Stimulated activated CD8-positive, alpha-beta memory T cell treated with anti-CD3 and anti-CD28 coated beads, Interleukin-15, amount 100 ng/mL, for 48 hours (primary cell): ENCODE measurements around the gene CASR.
A peak's percentile ranks its signal among the peaks of the same experiment; 100 is the strongest.
"Not testable (repeated sequence)": the region's sequence is repeated elsewhere in the genome, so short reads cannot be mapped to it uniquely, and the experiment has no call there.

ENCODE experiments used
- DNase-seq, 2 donors: peaks; one replicate each; pipeline ENCODE4 v3.0.0-alpha.2; 2020; ENCODE audit warnings: low read depth in 2 of 2

CASR gene, protein sequence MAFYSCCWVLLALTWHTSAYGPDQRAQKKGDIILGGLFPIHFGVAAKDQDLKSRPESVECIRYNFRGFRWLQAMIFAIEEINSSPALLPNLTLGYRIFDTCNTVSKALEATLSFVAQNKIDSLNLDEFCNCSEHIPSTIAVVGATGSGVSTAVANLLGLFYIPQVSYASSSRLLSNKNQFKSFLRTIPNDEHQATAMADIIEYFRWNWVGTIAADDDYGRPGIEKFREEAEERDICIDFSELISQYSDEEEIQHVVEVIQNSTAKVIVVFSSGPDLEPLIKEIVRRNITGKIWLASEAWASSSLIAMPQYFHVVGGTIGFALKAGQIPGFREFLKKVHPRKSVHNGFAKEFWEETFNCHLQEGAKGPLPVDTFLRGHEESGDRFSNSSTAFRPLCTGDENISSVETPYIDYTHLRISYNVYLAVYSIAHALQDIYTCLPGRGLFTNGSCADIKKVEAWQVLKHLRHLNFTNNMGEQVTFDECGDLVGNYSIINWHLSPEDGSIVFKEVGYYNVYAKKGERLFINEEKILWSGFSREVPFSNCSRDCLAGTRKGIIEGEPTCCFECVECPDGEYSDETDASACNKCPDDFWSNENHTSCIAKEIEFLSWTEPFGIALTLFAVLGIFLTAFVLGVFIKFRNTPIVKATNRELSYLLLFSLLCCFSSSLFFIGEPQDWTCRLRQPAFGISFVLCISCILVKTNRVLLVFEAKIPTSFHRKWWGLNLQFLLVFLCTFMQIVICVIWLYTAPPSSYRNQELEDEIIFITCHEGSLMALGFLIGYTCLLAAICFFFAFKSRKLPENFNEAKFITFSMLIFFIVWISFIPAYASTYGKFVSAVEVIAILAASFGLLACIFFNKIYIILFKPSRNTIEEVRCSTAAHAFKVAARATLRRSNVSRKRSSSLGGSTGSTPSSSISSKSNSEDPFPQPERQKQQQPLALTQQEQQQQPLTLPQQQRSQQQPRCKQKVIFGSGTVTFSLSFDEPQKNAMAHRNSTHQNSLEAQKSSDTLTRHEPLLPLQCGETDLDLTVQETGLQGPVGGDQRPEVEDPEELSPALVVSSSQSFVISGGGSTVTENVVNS

DNA sequence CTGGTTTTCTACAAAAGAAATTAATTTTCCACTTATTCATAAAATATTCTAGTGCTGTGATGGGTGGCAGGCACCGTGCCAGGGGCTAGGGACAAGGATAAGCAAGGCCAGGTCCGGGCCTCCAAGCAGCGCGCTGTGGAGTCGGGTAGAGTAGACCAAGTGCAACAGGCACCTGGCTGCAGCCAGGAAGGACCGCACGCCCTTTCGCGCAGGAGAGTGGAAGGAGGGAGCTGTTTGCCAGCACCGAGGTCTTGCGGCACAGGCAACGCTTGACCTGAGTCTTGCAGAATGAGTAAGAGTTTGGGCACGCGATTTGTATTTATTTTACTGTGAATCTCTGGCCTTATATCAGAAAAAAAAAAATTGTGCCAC lies at the start of gene CASR:
Gene CASR, plus strand, starts transcription at position 148 of the 372 bp plus-strand sequence. CDS start 70,522 bp downstream, outside the sequence.
- no peak for DNase-seq

DNA sequence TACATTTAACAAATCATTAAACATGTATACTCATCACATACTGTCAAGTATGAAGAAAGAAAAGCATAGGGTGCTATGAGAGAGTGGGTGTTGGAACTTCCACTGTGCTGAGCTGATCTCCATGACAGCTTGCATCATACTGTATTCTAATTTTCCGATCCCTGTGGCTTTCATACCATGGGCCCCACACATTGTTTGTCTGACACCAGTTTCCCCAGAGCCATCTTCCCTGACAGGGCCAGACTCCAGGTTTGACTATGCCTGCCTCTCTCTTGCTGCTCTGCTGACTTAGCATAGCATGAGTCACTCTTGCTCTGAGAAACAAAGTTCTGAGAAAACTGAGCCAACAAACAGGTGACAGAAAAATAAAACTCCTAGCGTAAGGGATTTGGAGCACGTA lies 37.0 kb upstream of the CASR start:
- peak; percentile 65 to 67 for DNase-seq

DNA sequence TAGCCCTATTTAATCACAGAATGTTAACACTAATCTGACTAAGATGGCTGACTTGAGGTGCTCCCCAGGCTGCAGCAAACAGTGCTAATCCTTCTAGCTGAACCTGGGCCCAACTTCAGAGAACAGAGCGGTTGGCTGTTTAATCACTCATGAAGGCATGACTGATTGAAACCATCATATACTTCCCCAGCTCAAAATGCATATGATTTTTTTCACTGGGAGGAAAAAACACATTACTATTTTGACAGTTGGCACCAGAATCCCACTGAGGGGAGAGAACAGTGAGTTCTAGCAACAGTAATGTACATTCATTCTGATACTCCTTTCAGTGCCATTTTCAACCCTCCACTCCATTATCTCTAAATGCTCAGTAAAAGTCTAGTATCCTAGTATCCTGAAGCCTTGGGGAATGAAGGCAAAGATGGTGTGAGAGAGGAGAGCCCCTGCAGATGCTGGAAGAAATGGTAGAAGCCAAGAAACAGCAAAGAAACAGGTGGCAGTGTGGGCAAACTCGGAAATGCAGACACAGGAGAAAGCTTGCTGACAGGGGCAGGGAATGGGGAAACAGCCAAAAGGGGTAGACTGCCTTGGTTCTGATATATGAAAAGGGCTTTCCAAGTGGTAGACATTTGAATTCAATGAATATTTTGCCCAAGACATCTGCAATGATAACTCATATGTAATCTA lies 34.4 kb upstream of the CASR start:
- no peak for DNase-seq

DNA sequence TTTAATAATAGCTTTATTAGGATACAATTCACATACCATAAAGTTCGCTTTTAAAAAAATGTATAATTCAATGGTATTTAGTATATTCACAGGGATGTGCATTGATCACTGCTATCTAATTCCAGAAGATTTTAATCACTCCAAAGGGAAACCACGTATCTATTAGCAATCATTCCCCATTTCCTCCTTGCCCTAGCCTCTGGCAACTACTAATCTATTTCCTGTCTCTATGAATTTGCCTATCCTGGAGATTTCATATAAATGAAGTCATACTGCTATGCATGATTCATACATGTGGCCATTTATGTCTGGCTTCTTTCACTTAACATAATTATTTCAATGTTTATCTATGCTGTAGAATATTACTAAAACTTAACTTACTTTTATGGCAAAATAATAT lies 32.0 kb upstream of the CASR start:
- no peak for DNase-seq

DNA sequence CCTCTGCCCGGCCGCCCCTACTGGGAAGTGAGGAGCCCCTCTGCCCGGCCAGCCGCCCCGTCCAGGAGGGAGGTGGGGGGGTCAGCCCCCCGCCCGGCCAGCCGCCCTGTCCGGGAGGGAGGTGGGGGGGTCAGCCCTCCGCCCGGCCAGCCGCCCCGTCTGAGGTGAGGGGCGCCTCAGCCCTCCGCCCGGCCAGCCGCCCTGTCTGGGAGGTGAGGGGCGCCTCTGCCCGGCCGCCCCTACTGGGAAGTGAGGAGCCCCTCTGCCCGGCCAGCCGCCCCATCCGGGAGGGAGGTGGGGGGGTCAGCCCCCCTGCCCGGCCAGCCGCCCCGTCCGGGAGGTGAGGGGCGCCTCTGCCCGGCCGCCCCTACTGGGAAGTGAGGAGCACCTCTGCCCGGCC lies 18.5 kb upstream of the CASR start:
- DNase-seq = not testable (repeated sequence)

DNA sequence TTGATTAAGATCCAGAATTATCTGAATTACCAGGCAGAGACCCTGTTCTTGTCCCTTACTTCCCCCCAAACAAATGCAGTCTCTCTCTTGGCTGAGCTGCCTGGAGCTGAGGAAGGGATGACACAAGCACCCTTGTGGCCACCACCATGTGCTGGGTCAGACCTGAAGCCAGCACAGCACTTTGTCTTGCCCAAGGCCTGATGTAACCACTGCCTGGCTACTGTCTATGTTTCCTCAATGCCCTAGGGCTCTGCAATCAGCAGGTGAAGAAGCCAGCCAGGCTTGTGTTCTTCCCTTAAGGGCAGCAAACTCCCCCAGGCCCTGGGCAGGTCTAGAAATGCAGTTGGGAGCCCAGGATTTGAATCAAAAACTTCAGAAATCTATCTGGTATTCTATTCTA lies 15.8 kb upstream of the CASR start:
- no peak for DNase-seq

DNA sequence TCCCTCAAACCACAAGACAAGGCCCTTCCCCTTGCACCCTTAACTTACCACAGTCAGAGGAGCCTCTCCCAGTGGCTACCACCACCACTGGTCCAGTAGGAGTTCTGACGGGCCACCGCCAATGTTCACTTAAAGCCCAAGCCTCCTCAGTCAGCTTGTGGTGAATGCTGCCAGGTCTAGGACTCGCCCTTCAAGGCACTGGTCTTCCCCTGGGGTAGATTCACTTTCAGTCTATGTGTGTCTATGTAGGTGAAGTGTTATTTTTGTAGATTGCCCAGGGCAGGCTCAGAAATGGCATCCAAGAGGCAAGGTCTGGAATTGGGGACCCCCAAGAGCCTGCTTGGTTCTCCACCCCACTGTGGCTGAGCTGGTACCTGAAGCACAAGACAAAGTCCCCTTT lies 15.4 kb upstream of the CASR start:
- no peak for DNase-seq

DNA sequence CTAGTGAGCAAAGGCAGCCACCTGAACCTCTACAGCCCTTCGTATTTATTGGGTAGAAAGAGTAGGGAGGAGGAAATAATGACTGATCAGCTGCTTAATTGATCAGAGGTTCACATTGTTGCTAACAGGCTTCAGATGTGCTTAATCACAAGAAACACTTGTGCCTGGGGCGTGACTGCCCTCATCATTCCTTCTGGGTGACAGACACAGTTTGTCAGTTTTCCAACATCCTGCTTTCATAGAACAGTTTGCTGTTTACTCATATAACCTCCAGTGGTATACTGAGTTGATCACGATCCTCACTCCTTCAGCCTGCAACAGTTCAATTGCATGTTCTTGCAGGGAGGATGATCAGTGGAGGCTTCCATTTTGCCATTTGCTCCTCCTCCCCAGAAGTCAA lies 13.6 kb upstream of the CASR start:
- DNase-seq = no peak

DNA sequence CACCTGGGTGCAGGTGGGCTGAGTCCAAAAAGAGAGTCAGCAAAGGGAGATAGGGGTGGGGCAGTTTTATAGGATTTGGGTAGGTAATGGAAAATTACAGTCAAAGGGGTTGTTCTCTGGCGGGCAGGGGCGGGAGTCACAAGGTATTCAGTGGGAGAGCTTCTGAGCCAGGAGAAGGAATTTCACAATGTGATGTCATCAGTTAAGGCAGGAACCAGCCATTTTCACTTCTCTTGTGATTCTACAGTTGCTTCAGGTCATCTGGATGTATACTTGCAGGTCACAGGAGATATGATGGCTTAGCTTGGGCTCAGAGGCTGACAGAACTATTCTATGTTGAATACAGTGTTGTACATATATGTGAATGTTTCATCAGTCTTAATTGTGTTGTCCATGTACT lies 12.1 kb upstream of the CASR start:
- DNase-seq = not testable (repeated sequence)

DNA sequence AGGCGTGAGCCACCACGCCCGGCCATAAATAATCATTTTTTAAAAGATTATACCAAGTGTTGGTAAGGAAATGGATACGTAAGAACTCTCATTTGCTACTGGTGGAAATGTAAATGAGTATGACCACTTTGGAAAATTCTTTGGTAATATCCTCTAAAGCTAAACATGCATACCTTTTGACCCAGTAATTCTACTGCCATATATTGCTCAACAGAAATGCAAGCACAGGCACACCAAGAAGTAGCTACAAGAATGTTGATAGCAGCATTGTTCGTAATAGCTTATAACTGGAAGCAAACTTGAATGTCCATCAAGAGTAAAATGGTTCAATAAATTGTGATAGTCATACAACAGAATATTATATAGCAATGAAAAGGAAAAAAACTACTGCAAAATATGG lies 4.8 kb upstream of the CASR start:
- DNase-seq = no peak

DNA sequence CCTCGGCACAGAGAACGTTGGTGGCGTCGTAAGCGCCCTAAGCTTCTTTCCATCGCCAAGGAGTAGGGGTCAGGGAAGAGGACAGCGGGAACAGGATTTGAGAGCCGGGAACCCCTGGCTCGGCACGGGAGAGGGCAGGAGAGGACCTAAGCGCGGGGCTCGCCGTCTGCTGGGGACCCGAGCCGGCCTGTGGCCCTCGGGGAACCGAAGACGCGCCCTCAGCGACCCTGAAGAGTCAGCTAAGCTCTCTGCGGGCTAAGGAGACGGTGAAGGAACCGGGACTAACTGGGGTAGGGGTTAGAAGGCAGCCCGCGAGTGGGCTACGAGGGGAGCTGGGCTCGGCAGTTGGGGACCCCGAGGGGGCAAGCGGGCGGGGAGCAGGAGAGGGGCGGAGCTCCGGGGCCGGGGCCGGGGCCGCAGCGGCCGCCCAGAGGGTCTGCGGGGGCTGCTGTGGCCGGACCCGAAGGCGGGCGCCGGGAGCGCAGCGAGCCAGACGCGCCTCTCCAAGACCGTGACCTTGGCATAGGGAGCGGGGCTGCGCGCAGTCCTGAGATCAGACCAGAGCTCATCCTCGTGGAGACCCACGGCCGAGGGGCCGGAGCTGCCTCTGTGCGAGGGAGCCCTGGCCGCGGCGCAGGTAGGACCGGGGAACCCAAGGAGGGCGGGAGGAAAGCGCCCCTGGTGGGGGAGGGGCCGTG lies 574 bp downstream of the CASR start:
- DNase-seq = no peak

DNA sequence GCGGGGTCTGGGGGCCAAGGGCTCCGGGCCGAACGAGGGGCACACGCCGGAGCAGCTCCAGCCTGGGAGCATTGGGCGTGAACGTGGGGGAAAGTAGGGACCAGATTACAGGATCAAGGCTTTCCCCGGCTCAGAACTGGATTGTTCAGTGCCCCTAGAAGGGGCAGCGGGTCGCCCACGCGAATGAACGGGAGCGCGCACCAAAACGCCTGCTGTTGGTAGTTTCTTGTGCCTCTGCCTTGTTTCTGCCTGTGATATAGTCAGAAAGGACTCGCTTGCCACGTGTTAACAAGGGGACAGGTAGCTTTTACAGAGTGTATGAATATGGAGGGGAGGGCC lies 1.1 kb downstream of the CASR start:
- no peak for DNase-seq

DNA sequence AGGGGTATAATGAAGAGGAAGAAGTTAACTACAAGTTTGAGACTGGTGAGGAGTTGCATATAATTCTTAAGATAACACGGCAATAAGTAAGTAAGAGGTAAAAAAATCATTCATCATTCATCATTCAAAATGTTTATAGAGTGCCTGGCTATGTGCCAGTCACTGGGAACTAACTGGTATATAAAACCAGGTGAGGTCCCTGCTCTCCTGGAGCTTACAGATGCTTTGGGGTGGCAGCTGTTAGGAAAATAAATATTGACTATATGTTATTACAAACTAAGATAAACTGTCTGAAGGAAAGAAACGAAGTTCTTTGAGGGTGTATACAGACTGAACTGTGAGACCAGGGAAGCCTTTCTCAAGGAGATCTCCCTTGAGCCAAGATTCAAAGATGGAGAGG lies 2.9 kb downstream of the CASR start:
- DNase-seq = no peak

DNA sequence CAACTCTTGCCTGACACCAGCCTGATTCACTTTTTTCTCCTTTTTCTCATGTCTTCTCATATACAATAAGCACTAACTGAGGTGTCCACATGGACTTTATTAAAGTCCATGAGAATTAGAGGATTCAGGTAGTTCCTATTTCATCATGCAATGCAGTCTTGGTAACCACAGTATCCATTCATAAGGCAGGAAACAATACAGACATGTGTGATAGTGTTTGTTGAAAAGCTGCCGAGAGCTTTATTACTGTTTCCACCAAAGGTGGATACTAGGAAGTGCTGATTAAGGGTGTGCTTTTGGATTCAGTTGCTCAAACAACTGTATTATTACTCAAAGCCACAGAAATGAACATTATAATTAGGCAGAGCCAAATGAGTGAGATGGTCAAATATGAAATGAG lies 5.3 kb downstream of the CASR start:
- DNase-seq = no peak

DNA sequence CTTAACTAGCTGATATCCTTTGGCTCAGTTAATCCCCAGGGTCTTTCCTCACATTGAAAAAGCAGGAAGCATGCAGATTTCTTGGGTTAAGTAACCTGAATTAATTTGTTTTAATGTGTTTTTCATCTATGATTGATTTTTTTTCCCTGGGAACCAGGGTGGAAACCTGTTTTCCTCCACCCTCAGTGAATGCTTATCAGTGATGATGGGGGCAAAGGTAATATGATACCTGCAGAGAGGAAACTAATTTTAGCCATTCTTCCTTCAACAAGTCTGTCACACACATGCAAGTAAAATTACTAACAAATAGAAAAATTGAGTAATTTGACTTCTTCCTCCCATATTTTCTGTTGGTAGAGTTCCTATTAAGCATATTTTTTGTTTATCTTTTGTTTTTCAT lies 5.9 kb downstream of the CASR start:
- no peak for DNase-seq

DNA sequence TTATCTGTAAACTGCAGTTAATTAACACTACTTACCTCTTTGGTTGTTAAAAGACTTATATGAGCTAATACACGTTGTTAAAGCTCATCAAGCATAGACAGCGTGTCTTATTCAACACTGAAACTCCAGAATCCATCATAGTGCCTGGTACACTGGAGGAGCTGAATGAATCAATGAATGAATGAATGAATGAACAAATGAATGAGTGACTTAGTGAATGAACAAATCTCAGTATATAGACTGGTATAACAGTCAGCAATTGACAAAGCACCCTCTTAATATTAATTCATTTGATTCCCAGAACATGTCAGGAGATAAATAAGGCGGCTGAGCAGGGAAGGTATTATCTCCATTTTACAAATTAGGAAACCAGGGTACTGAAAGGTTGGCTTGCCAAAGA lies 7.1 kb downstream of the CASR start:
- DNase-seq = no peak

DNA sequence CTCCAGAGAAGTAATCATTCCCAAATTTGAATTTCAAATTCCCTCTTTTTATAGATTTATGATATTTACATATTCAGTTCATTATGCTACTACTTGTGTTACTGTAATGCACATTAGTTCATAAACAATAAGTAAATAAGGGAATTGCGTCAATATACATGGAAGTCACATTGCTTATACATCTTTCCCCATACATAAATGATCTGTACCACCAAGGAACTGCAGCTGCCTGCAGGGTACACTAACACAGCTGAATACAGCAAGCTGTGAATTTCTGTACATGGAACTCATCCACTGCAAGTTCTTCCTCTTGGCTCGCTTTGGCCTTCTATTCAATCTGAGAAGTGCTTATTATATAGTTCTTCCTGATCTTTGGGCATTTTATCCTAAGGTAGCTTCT lies 15.5 kb downstream of the CASR start:
- DNase-seq = no peak

DNA sequence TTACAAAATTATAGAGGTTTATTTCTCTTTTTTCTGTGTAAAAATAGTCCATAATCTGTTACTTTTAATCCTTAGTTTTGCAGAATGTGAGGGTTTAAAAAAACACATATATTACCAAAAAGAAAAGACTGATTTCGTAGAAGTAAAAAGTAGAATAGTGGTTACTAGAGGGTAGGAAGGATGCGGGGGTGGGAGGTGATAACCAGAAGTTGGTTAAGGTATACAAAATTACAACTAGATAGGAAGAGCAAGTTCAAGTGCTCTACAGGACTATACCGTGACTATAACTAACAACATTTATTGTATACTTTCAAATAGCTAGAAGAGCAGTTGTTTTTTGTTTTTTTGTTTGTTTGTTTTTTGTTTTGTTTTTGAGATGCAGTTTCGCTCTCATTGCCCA lies 16.1 kb downstream of the CASR start:
- DNase-seq = no peak

DNA sequence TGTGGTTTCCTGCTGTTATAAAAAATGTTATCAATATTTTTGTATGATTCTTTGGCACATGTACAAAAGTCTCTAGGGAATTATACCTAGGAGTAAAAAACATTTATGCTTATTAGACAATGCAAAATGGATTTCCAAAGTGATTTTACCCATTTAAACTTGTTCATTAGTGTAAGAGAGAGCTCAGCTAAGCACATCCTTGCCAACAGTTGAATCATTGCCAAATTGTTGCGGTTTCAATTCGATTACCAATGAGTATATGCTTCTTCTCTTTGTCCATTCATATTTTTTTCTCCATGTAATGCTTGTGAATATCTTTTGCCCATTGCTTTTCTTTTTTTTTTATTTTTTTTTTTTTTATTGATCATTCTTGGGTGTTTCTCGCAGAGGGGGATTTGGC lies 17.2 kb downstream of the CASR start:
- no peak for DNase-seq

DNA sequence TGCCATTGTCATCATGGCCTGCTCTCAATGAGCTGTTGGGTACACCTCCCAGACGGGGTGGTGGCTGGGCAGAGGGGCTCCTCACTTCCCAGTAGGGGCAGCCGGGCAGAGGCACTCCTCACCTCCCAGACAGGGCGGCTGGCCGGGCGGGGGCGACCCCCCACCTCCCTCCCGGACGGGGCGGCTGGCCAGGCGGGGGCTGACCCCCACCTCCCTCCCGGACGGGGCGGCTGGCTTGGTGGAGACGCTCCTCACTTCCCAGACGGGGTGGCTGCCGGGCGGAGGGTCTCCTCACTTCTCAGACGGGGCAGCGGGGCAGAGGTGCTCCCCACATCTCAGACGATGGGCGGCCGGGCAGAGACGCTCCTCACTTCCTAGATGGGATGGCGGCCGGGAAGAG lies 18.0 kb downstream of the CASR start:
- not testable (repeated sequence) for DNase-seq

DNA sequence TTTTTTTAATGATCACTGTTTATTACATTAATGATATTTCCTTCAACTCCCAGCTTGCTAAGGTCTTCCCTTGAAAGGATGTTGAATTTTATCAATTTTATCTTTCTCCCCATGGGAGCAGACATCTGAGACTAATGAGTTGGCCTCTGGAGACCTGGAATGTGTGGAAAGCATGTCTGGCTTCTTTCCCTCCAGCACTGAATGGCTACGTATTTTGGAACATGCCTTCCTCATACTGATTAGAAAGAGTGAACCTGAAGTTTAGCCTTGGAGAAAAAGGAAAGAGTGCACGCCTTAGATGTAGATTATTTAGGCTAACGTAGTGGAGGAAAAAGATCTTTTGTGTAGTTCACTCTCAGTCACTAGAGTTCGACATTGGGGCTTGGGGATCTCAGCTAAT lies 25.1 kb downstream of the CASR start:
- DNase-seq = no peak

DNA sequence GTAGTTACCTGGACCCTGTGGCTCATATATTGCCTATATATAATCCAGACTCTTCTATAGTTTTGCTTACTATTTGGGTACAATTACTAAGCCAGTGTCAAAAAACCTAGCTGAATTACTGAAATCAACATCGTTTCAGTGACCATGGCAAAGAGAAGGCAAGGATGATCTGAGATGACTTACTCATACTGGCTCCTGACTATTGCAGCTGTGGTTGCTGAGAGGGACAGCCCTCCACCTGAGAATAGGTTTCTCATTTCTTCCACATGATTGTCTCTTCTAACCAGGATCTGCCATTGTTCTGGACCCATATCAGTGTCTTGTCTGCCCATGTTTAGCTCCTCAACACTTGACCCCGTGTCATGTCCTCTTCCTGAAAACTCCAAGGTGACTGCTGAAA lies 30.2 kb downstream of the CASR start:
- no peak for DNase-seq
